Activated naive CD8-positive, alpha-beta T cell treated with anti-CD3 and anti-CD28 coated beads, Interleukin-2, amount 50 U/mL, for 24 hours (primary cell): ENCODE results near the gene LCAT.
"Not testable (repeated sequence)": the region's sequence is repeated elsewhere in the genome, so short reads cannot be mapped to it uniquely, and the experiment has no call there.

Experiments
- ATAC-seq: fragments of 150-1000 bp; cut with Tn5 transposase; one replicate; pipeline ENCODE4 v1.10.0; 2021
- DNase-seq: peaks from one replicate; pipeline ENCODE4 v3.0.0; 2021
- H3K27ac Mint-ChIP-seq: one replicate; pipeline ENCODE4 v1.8.0; 2021; ENCODE audit warnings: mild to moderate bottlenecking, mixed read lengths
- H3K27me3 Mint-ChIP-seq: one replicate; pipeline ENCODE4 v1.8.0; 2021; ENCODE audit warnings: mixed read lengths
- H3K36me3 Mint-ChIP-seq: one replicate; pipeline ENCODE4 v1.8.0; 2021; ENCODE audit warnings: low read depth, mixed read lengths
- H3K4me1 Mint-ChIP-seq: one replicate; pipeline ENCODE4 v1.8.0; 2021; ENCODE audit warnings: mixed read lengths
- H3K4me3 Mint-ChIP-seq: one replicate; pipeline ENCODE4 v1.8.0; 2021; ENCODE audit warnings: mild to moderate bottlenecking, moderate library complexity, mixed read lengths
- H3K9me3 Mint-ChIP-seq: one replicate; pipeline ENCODE4 v1.8.0; 2021; ENCODE audit warnings: mixed read lengths

LCAT gene

GRCh38 chr16:67976205-67976604, 32.3 kb upstream of the LCAT start:
- no peak for ATAC-seq
- no peaks in the 10 kb centered on the region for H3K9me3 Mint-ChIP-seq
- H3K4me3 Mint-ChIP-seq: no peak overlapping the region
- no peaks in the 10 kb centered on the region for H3K27me3 Mint-ChIP-seq
- no peaks in the 10 kb centered on the region for H3K36me3 Mint-ChIP-seq
- H3K27ac Mint-ChIP-seq: no peak overlapping the region
- peaks cover 1% of the 10 kb centered on the region for H3K4me1 Mint-ChIP-seq
- no peak for DNase-seq

- no peak overlapping the region for H3K4me3 Mint-ChIP-seq
- ATAC-seq (no peak), DNase-seq (no peak)
- H3K9me3 Mint-ChIP-seq: no peaks in the 10 kb centered on the region
- H3K27me3 Mint-ChIP-seq: no peaks in the 10 kb centered on the region
- no peaks in the 10 kb centered on the region for H3K36me3 Mint-ChIP-seq
- peaks cover 1% of the 10 kb centered on the region for H3K4me1 Mint-ChIP-seq
- H3K27ac Mint-ChIP-seq: no peak overlapping the region
Measured at GRCh38 chr16:67975321-67976105, 31.6 kb upstream of the LCAT start.

- not testable (repeated sequence) for H3K9me3 Mint-ChIP-seq, DNase-seq, H3K27me3 Mint-ChIP-seq, H3K27ac Mint-ChIP-seq, ATAC-seq, H3K36me3 Mint-ChIP-seq, H3K4me3 Mint-ChIP-seq
- peaks cover 11% of the 10 kb centered on the region for H3K4me1 Mint-ChIP-seq
Measured at GRCh38 chr16:67972285-67972684, 28.4 kb upstream of the LCAT start.

GRCh38 chr16:67971111-67971510, 27.2 kb upstream of the LCAT start:
- Mint-ChIP-seq H3K4me1 (peaks cover 18% of the 10 kb centered on the region), H3K9me3 (no peaks in the 10 kb centered on the region), H3K27ac (no peak overlapping the region), H3K36me3 (no peaks in the 10 kb centered on the region), H3K4me3 (no peak overlapping the region), H3K27me3 (no peaks in the 10 kb centered on the region)
- no peak for ATAC-seq
- no peak for DNase-seq

GRCh38 chr16:67969254-67970039, 25.5 kb upstream of the LCAT start:
- Mint-ChIP-seq H3K36me3 (no peaks in the 10 kb centered on the region), H3K9me3 (no peaks in the 10 kb centered on the region), H3K27ac (peak overlapping the region; percentile 83), H3K4me3 (peak overlapping the region; percentile 95), H3K4me1 (peaks cover 20% of the 10 kb centered on the region), H3K27me3 (no peaks in the 10 kb centered on the region)
- ATAC-seq (no peak), DNase-seq (no peak)

- Mint-ChIP-seq H3K27me3 (no peaks in the 10 kb centered on the region), H3K36me3 (no peaks in the 10 kb centered on the region), H3K27ac (peak within 1 kb of the TSS; percentile 85), H3K4me3 (peak within 1 kb of the TSS; percentile 95), H3K4me1 (peaks cover 20% of the 10 kb centered on the region), H3K9me3 (no peaks in the 10 kb centered on the region)
- ATAC-seq (peak; percentile 93), DNase-seq (peak; percentile 94)
Measured at GRCh38 chr16:67968400-67969253, 24.7 kb upstream of the LCAT start, which contains the start of gene SLC12A4. SLC12A4 (minus strand) TSS chr16:67968637; CDS start chr16:67968553, 84 bp downstream.

- DNase-seq (peak; percentile 54), ATAC-seq (peak; percentile 6)
- peaks cover 20% of the 10 kb centered on the region for H3K4me1 Mint-ChIP-seq
- H3K27ac Mint-ChIP-seq: peak overlapping the region; percentile 85
- H3K36me3 Mint-ChIP-seq: no peaks in the 10 kb centered on the region
- H3K9me3 Mint-ChIP-seq: no peaks in the 10 kb centered on the region
- H3K27me3 Mint-ChIP-seq: no peaks in the 10 kb centered on the region
- peak overlapping the region; percentile 95 for H3K4me3 Mint-ChIP-seq
Measured at GRCh38 chr16:67967958-67968399, 24.1 kb upstream of the LCAT start.

GRCh38 chr16:67967183-67967957, 23.4 kb upstream of the LCAT start:
- no peaks in the 10 kb centered on the region for H3K9me3 Mint-ChIP-seq
- ATAC-seq (peak; percentile 42), DNase-seq (peak; percentile 38)

GRCh38 chr16:67966549-67967182, 22.7 kb upstream of the LCAT start:
- Mint-ChIP-seq H3K4me1 (peaks cover 20% of the 10 kb centered on the region), H3K27me3 (no peaks in the 10 kb centered on the region), H3K27ac (no peak overlapping the region), H3K4me3 (peak overlapping the region; percentile 95), H3K9me3 (no peaks in the 10 kb centered on the region), H3K36me3 (peaks cover 6% of the 10 kb centered on the region)
- ATAC-seq: no peak
- DNase-seq: no peak

More at GRCh38 chr16:67967183-67967957, 23.4 kb upstream of the LCAT start:
- Mint-ChIP-seq H3K4me3 (peak overlapping the region; percentile 95), H3K36me3 (peaks cover 2% of the 10 kb centered on the region), H3K27me3 (no peaks in the 10 kb centered on the region), H3K27ac (peak overlapping the region; percentile 85), H3K4me1 (peaks cover 20% of the 10 kb centered on the region)

- no peaks in the 10 kb centered on the region for H3K9me3 Mint-ChIP-seq
- H3K27ac Mint-ChIP-seq: no peak overlapping the region
- peaks cover 20% of the 10 kb centered on the region for H3K4me1 Mint-ChIP-seq
- DNase-seq (no peak), ATAC-seq (no peak)
- no peaks in the 10 kb centered on the region for H3K27me3 Mint-ChIP-seq
- peaks cover 8% of the 10 kb centered on the region for H3K36me3 Mint-ChIP-seq
- no peak overlapping the region for H3K4me3 Mint-ChIP-seq
Measured at GRCh38 chr16:67965668-67966548, 22.0 kb upstream of the LCAT start.

- no peaks in the 10 kb centered on the region for H3K9me3 Mint-ChIP-seq
- H3K27ac Mint-ChIP-seq: no peak overlapping the region
- no peak for DNase-seq
- peaks cover 9% of the 10 kb centered on the region for H3K36me3 Mint-ChIP-seq
- peaks cover 18% of the 10 kb centered on the region for H3K4me1 Mint-ChIP-seq
- H3K4me3 Mint-ChIP-seq: no peak overlapping the region
- no peak for ATAC-seq
- no peaks in the 10 kb centered on the region for H3K27me3 Mint-ChIP-seq
Measured at GRCh38 chr16:67964477-67965131, 20.7 kb upstream of the LCAT start.

GRCh38 chr16:67963662-67964321, 19.9 kb upstream of the LCAT start:
- H3K4me3 Mint-ChIP-seq: no peak overlapping the region
- no peak for ATAC-seq
- H3K4me1 Mint-ChIP-seq: peaks cover 13% of the 10 kb centered on the region
- H3K27ac Mint-ChIP-seq: no peak overlapping the region
- no peaks in the 10 kb centered on the region for H3K27me3 Mint-ChIP-seq
- no peaks in the 10 kb centered on the region for H3K9me3 Mint-ChIP-seq
- DNase-seq: no peak
- H3K36me3 Mint-ChIP-seq: peaks cover 9% of the 10 kb centered on the region
